Thymus (tissue), 11 donors: ENCODE results near the gene RNASE7. TPM values are rescaled to one million over a fixed set of nuclear protein-coding genes. Genes with fewer than 3 reads are reported as not detected.

Source experiments
- DNase-seq, 9 donors: peaks; one replicate each; pipeline ENCODE4 v3.0.0-alpha.2; 2013; ENCODE audit warnings: low spot score in 9 of 9, low read depth in 6 of 9, missing footprints in 1 of 9
- H3K27ac ChIP-seq, 2 donors: one replicate each; pipeline ENCODE4 v1.5.1; 2013; ENCODE audit warnings: control low read depth in 1 of 2, low read depth in 1 of 2, low read length in 1 of 2, mild to moderate bottlenecking in 1 of 2, moderate library complexity in 1 of 2
- H3K27me3 ChIP-seq, 2 donors: one replicate each; pipeline ENCODE4 v1.5.1; 2013; ENCODE audit warnings: low read length in 1 of 2; ENCODE audit not compliant: control insufficient read depth in 2 of 2, insufficient read depth in 1 of 2
- H3K36me3 ChIP-seq, 2 donors: one replicate each; pipeline ENCODE4 v1.5.1; 2013; ENCODE audit warnings: low read length in 1 of 2, mild to moderate bottlenecking in 1 of 2, moderate library complexity in 1 of 2; ENCODE audit not compliant: control insufficient read depth in 2 of 2, insufficient read depth in 2 of 2
- H3K4me1 ChIP-seq, 2 donors: one replicate each; pipeline ENCODE4 v1.5.1; 2013; ENCODE audit warnings: low read length in 2 of 2; ENCODE audit not compliant: control insufficient read depth in 2 of 2, insufficient read depth in 2 of 2
- H3K4me3 ChIP-seq, 2 donors: one replicate each; pipeline ENCODE4 v1.5.1; 2013; ENCODE audit warnings: low read length in 2 of 2, control low read depth in 1 of 2, mild to moderate bottlenecking in 1 of 2
- H3K9me3 ChIP-seq, 2 donors: one replicate each; pipeline ENCODE4 v1.5.1; 2013; ENCODE audit warnings: low read length in 1 of 2, mild to moderate bottlenecking in 1 of 2; ENCODE audit not compliant: control insufficient read depth in 2 of 2, insufficient read depth in 1 of 2
- WGBS: extraction: QIAGEN DNeasy Blood & Tissue Kit; methylation state at CpG from one replicate; pipeline ENCODE4 v1.1.7; 2013; 5-methylcytosine and 5-hydroxymethylcytosine counted together
- polyA plus RNA-seq: library from polyadenylated mRNA; stranded (reverse); fragments of 200-250 nt; gene quantifications from one replicate; pipeline ENCODE4 v1.2.3, GENCODE V29; 2013
- total RNA-seq: library from RNA; stranded (reverse); fragments of 120-200 nt; gene quantifications from one replicate; pipeline ENCODE4 v1.2.4, GENCODE V29; 2013
- donor health status: healthy.

The RNASE7 gene
- total and polyA plus RNA-seq, 2 donors = 0.47 to 1.6 TPM

DNA sequence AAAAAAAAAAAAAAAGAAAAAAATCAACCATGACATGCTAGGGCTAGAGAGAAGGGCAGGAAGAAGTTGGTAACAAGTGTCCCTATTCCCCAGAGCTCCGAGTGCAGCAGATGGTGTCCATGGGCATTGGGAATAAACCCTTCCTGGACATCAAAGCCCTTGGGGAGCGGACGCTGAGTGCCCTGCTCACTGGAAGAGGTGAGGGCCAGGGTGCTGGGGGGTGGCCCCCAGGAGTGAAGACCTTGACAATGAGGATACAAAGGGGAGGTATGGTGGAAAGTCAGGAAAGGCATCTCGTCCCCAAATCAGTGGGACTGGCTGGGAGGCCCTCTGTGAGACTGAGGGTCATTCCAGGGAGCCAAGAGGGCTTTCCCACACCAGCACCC is 44.7 kb downstream of the RNASE7 start:
- H3K4me1 ChIP-seq = peaks cover 0 to 12% of the 10 kb centered on the region in 2 donors
- H3K4me3 ChIP-seq = no peak overlapping the region
- H3K27ac ChIP-seq = peak overlapping the region in 1 of 2 donors; percentile 11
- 97% methylated on average over 4 of the region's 4 CpGs for WGBS
- H3K36me3 ChIP-seq = peaks cover 22 to 34% of the 10 kb centered on the region in 2 donors
- DNase-seq = no peak
- H3K9me3 ChIP-seq = no peaks in the 10 kb centered on the region
- H3K27me3 ChIP-seq = no peaks in the 10 kb centered on the region

DNA sequence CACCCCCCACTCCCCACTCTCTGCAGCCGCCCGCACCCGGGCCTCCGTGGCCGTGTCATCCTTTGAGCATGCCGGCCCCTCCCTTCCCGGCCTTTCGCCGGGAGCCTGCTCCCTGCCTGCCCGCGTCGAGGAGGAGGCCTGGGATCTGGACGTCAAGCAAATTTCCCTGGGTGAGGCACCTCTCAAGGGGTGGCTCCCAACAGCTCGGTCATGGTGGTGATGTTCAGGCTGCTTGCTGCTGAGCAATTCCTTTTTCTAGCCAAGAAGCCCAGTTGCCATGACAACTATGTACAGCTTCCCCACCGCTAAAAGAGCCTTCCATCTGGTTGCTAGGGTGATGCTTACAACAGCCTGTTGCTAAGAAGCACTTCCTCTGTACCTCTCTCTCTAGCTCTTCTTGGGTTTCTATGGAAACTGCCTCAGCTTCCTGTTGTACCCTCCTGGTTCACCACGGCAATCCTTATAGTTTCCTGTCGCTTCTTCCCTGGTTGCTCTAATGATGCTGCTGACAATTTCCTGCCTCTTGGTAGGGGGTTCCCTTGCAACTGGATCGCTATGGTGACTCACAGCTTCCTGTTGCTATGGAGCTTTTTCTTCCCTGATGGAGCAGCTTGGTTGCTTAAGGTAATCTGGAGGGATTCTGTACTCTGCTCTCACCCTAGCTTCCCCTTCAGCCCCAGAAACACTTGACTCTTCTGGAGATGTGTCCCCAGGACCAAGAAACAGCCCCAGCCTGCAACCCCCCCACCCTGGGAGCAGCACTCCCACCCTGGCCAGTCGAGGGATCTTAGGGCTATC is 45.3 kb downstream of the RNASE7 start:
- Histone ChIP-seq H3K4me3 (no peak overlapping the region), H3K36me3 (peaks cover 27 to 39% of the 10 kb centered on the region in 2 donors), H3K4me1 (peaks cover 0 to 16% of the 10 kb centered on the region in 2 donors), H3K9me3 (no peaks in the 10 kb centered on the region), H3K27ac (peak overlapping the region; percentile 11 to 36), H3K27me3 (no peaks in the 10 kb centered on the region)
- WGBS = 66% methylated on average over 19 of the region's 19 CpGs
- peak in 7 of 9 donors; percentile 61 to 93 (median 82) for DNase-seq

DNA sequence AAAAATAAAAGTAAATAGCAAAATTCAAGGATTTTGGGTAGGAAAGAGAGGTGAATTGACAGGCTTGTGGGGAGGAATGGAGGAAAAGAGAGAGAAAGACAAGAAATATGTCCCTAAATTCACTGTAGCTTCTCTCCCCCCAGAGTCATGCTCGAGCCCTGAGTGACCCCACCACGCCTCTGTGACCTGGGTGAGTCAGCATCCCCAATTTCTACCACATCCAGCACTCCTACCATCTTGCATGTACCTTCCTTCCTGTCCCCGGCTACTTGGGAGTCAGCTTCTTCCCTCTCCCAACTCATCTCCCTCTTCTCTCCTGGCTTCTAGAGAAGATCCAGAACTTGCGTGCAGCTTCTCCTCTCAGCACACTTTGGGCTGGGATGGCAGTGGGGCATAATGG is 46.5 kb downstream of the RNASE7 start:
- H3K27ac ChIP-seq = no peak overlapping the region
- no peak for DNase-seq
- H3K4me1 ChIP-seq = peaks cover 0 to 27% of the 10 kb centered on the region in 2 donors
- H3K36me3 ChIP-seq = peaks cover 30 to 46% of the 10 kb centered on the region in 2 donors
- H3K27me3 ChIP-seq = no peaks in the 10 kb centered on the region
- peaks cover 0 to 5% of the 10 kb centered on the region in 2 donors for H3K9me3 ChIP-seq
- 95% methylated on average over 4 of the region's 4 CpGs for WGBS
- H3K4me3 ChIP-seq = no peak overlapping the region

- H3K27ac ChIP-seq = no peak overlapping the region
- 98% methylated on average over 1 of the region's 1 CpG for WGBS
- H3K9me3 ChIP-seq = peaks cover 0 to 5% of the 10 kb centered on the region in 2 donors
- H3K27me3 ChIP-seq = no peaks in the 10 kb centered on the region
- peaks cover 30 to 46% of the 10 kb centered on the region in 2 donors for H3K36me3 ChIP-seq
- no peak overlapping the region for H3K4me3 ChIP-seq
- no peak for DNase-seq
- H3K4me1 ChIP-seq = peaks cover 2 to 33% of the 10 kb centered on the region in 2 donors
Measured at GRCh38 chr14:21089271-21089670, 47.1 kb downstream of the RNASE7 start.

DNA sequence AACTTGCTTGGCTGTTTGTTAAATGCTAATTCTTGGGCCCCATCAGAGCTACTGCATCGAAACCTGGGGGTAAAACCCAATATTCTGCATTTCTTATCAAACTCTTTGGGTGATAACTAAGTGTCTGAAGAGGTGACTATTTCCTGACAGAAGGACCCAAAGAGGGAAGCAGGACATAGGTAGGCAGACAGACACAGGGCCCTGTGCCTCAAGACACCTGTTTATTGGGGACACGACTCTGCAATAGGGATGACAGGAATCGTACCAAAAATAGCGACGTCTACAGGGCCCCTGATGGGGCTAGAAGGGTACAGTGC is 47.7 kb downstream of the RNASE7 start:
- H3K36me3 ChIP-seq = peaks cover 30 to 46% of the 10 kb centered on the region in 2 donors
- 98% methylated on average over 5 of the region's 5 CpGs for WGBS

DNA sequence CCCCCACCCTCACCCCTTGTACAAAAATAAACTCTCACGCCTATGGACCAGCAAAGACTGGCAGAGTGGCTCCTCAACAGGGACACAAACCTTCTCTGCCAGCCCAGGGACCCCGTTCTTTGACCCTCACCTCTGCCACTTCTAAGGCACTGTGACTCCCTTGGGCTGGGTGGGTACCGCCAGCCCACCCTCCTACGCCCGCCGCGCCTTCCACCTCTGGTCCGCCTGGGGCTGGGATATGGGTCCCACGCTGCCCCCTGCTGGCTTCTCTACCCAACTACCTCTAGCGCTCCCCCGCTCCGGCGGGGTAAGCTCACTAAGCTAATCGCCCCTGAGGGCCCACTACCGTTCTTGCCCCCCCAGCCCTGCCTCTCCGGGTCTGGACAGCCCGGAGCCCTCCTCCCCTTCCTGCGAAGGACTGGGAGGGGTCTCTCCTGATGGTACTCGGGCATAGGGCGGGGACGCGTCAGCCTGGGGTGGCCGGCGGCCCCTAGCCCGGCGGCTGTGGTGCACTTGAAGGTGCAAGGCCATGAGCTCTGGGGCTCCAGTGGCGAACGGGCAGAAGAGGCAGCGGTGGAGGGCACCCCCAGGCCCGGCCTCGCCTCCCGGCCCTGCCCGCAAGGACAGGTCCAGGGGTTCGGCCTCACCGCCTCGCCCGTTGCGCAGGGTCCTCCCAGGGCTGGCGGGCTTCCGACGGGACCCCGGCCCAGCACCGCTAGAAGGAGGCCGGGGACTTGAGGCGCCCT is 48.2 kb downstream of the RNASE7 start:
- Histone ChIP-seq H3K27me3 (no peaks in the 10 kb centered on the region), H3K4me1 (peaks cover 4 to 40% of the 10 kb centered on the region in 2 donors), H3K27ac (no peak overlapping the region), H3K4me3 (no peak overlapping the region), H3K36me3 (peaks cover 30 to 46% of the 10 kb centered on the region in 2 donors), H3K9me3 (peaks cover 0 to 5% of the 10 kb centered on the region in 2 donors)
- 97% methylated on average over 45 of the region's 45 CpGs for WGBS
- DNase-seq = no peak

More for the DNA sequence above, 47.7 kb downstream of the RNASE7 start:
- no peak overlapping the region for H3K4me3 ChIP-seq
- no peak for DNase-seq
- H3K27ac ChIP-seq = no peak overlapping the region
- no peaks in the 10 kb centered on the region for H3K27me3 ChIP-seq
- H3K4me1 ChIP-seq = peaks cover 4 to 36% of the 10 kb centered on the region in 2 donors
- H3K9me3 ChIP-seq = peaks cover 0 to 5% of the 10 kb centered on the region in 2 donors

- WGBS = 97% methylated on average over 45 of the region's 45 CpGs
- Histone ChIP-seq H3K27ac (no peak overlapping the region), H3K4me1 (peaks cover 5 to 44% of the 10 kb centered on the region in 2 donors), H3K27me3 (no peaks in the 10 kb centered on the region), H3K36me3 (peaks cover 30 to 46% of the 10 kb centered on the region in 2 donors), H3K4me3 (no peak overlapping the region), H3K9me3 (peaks cover 0 to 5% of the 10 kb centered on the region in 2 donors)
- DNase-seq = no peak
Measured at GRCh38 chr14:21090940-21091663, 48.9 kb downstream of the RNASE7 start.

DNA sequence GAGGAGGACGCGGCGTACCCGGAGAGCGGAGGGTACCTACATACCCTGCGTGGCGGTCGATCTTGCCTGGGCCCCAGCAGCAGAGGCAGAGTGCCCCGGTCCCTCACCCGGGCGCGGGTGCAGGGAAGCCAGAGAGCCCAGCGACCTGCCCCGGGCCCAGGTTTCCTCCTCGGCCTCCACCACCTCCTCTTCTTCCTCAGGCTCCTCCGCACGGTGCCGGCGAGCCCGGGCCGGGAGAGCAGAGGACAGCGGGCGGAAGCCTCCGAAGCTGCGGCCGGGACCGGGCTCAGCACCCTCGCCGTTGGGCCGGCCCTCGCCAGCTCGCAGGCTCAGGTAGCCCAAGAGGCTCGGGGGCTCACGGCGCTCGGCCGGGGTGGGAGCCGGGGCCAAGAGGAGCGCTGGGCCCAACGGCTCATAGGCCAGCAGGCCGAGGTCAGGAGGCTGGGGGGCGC is 49.7 kb downstream of the RNASE7 start:
- H3K4me3 ChIP-seq = no peak overlapping the region
- H3K9me3 ChIP-seq = peaks cover 0 to 5% of the 10 kb centered on the region in 2 donors
- no peak overlapping the region for H3K27ac ChIP-seq
- H3K27me3 ChIP-seq = no peaks in the 10 kb centered on the region
- no peak for DNase-seq
- WGBS = 98% methylated on average over 42 of the region's 42 CpGs
- H3K4me1 ChIP-seq = peaks cover 13 to 51% of the 10 kb centered on the region in 2 donors
- H3K36me3 ChIP-seq = peaks cover 30 to 46% of the 10 kb centered on the region in 2 donors
